ENCODE measurements around the gene CAMK2N2.
A peak's percentile ranks its signal among the peaks of the same experiment; 100 is the strongest.

The CAMK2N2 gene

DNA sequence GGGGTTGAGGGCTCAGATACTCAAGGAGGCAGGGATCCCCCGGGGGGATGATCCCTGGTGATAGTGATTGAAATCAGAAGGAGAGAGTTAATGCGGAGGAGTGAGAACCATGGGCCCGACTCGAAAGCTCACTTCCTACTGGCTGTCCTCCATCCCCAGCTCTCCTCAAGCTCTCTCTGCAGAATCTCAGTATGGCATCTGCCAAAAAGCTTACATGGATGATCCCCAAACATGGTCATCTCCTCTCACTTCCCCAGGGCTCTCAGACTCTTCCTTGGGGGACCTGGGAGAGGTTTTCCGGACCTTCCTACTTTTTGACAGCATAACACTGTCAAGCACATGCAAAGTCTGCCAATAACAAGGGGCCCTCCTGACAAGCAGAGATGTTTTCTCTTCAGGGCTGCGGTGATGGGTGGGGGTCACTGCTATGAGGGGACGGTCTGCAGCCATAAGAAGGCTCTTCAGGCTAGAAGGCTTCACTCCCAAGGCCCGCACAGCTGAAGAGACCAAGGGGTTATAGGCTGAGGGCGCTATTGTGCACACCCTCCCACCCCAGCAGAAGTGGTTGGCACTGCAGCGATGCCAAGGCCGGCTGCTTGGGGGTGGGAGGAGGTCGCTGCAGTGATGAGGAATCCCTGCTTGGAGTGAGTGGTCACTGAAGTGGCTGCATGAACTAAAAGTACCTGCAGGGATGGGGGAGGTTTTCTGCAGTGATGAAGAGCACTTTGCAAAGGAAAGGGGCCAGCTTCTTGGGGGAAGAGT, 32.8 kb downstream of the CAMK2N2 start:
- FAIRE-seq (no peak), DNase-seq (ENCODE audit: insufficient read length, low spot score) (no peak)

DNA sequence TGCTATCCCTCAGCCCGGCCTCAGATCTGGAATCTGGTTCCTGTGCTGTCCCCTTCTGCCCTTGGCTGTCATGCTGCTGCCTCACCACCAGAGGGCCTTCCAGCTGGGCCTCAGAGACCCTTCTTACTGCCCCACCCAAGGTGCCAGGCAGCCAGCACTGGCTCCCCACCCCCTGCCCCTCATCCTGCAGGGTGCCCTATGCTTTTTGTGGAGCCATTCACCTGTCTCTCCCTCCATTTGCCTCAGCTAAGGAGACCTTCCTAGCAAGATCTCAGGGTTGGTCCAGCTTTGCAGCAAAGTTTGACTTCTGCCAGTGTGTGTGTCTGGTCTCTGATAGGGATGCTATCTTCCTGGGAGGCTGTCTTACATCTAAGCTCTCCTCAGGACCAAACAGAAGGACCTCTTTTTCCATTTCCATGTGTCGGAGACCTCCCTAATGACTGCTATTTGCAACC, 33.8 kb downstream of the CAMK2N2 start:
- DNase-seq (ENCODE audit: insufficient read length, low spot score) (peak; percentile 82), FAIRE-seq (peak; percentile 64)

DNA sequence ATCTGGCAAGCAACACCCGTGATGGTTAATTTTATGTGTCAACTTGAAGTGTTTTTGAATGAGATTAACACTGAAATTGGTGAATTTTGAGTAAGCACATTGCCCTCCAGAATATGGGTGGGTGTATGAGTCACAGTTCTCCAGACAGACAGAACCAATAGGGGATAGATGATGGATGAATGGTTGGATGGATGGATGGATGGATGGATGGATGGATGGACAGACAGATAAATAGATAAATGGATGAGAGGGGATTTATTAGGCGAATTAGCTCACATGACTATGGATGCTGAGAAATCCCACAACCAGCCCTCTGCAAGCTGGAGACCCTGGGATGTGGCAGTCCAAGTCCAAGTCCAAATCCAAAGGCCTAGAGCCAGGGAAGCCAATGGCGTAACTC, 37.4 kb downstream of the CAMK2N2 start:
- DNase-seq (ENCODE audit: insufficient read length, low spot score) = no peak
- no peak for FAIRE-seq

DNA sequence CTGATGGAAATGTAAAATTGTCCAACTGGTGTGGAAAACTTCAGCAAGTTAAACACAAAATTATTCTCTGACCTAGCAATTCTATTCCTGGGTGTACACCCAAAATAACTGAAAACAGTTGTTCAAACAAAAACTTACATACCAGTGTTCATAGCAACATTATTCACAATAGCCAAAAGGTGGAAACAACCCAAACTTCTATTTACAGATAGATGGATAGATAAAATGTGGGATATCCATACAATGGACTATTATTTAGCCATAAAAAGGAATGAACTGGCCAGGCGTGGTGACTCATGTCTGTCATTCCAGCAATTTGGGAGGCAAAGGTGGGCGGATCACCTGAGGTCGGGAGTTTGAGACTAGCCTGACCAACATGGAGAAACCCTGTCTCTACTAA, 38.8 kb downstream of the CAMK2N2 start:
- DNase-seq (ENCODE audit: insufficient read length, low spot score) = no peak

DNA sequence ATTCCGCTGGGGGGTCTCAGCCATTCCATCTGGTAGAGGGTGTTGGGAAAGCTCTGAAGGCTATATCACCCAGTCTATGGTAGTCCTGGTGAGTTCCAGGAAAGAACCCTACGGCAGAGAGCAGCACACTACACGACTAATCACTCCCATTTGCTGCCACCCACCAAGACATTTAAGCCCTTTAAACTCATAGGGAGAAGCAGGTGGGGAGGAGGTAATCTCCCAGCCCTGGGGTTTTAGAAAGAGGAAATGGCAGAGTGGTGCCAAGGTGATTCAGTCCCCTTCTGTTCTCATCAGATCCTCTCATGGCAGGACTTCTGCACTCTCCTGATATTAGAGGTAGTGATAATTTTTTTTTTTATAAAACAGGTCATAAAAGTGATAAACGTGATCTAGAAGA, 42.5 kb downstream of the CAMK2N2 start:
- DNase-seq (ENCODE audit: insufficient read length, low spot score) (no peak), FAIRE-seq (no peak)

More for the DNA sequence above, 38.8 kb downstream of the CAMK2N2 start:
- FAIRE-seq = no peak

DNA sequence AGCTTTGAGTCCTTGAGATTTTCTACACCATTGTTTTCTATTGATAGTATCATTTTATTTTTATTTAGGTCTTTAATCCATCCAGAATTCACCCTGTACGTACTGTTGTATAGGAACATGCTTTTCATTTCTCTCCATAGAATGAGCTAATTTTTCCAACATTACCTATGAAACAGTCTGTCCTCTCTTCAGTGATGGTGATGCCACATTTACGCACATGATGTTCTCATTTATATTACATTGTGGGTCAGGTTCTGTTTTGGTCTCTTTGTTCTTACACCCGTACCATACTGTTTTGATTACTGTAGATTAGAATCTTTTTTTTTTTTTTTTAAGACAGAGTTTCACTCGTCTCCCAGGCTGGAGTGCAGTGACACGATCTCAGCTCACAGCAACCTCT, 49.6 kb downstream of the CAMK2N2 start:
- DNase-seq (ENCODE audit: insufficient read length, low spot score) (no peak), FAIRE-seq (no peak)

DNA sequence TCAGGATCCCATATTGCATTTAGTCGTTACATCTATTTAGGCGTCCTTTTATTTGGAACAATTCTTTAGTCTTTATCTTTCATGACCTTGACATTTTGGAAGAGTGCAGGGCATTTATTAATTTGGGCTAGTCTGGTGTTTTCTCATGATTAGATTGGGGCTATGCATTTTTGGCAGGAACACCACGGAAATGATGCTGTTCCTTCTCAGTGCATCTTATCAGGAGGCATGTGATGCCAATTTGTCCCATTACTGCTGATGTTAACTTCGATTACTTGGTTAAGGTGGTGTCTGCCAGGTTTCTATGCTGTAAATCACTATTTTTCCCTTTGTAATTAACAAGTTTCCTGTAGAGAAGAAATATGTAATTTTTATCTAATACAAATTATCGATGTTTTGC, 50.1 kb downstream of the CAMK2N2 start:
- DNase-seq (ENCODE audit: insufficient read length, low spot score) (no peak), FAIRE-seq (no peak)

Data from GM19239 (cell line).